DOHH2 (cell line): ENCODE measurements around the gene DOCK8.

Experiments used
- EZH2phosphoT487 ChIP-seq: fragments of 200-600 bp; sonication (generic); IDR thresholded peaks from 2 replicates; pipeline ENCODE4 v1.6.1; 2017; ENCODE audit warnings: borderline replicate concordance, mild to moderate bottlenecking, antibody characterized with exemption, low read length, moderate library complexity, mixed read lengths
- TF ChIP-seq, protein P1 (sequence below): fragments of 200-600 bp; sonication (generic); IDR thresholded peaks from one replicate; pipeline ENCODE4 v1.5.1; 2014; ENCODE audit warnings: antibody characterized with exemption, mild to moderate bottlenecking, low read depth, low read length; ENCODE audit not compliant: poor library complexity, severe bottlenecking

DNA sequence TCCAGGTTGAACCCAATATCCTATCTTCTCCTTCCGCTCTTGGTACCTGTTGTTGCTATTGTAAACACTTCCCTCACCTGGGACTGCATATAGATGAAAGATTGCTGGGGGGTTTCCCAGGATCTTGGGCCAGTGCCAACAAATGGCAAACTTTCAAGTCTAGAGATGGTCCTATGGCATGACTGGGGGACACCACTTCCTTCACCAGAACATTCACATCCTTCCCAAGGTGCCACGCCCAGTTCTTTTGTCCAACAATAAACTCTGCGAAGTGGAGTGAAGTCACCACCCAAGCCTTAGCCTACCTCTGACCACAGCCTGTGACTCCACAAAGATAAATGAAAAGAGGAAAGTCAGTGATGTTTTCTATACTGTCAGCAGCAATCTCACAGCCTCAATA, 34.4 kb downstream of the DOCK8 start:
- TF ChIP-seq, protein P1, sequence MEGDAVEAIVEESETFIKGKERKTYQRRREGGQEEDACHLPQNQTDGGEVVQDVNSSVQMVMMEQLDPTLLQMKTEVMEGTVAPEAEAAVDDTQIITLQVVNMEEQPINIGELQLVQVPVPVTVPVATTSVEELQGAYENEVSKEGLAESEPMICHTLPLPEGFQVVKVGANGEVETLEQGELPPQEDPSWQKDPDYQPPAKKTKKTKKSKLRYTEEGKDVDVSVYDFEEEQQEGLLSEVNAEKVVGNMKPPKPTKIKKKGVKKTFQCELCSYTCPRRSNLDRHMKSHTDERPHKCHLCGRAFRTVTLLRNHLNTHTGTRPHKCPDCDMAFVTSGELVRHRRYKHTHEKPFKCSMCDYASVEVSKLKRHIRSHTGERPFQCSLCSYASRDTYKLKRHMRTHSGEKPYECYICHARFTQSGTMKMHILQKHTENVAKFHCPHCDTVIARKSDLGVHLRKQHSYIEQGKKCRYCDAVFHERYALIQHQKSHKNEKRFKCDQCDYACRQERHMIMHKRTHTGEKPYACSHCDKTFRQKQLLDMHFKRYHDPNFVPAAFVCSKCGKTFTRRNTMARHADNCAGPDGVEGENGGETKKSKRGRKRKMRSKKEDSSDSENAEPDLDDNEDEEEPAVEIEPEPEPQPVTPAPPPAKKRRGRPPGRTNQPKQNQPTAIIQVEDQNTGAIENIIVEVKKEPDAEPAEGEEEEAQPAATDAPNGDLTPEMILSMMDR: no peak
- TF ChIP-seq EZH2phosphoT487: no peak
